MV-4-11 (cell line): ENCODE results near the gene IL16.

Experiments used
- DNase-seq: peaks from one replicate; lab custom pipeline; 2025; lab: John Stamatoyannopoulos, UW

IL16 gene

DNA sequence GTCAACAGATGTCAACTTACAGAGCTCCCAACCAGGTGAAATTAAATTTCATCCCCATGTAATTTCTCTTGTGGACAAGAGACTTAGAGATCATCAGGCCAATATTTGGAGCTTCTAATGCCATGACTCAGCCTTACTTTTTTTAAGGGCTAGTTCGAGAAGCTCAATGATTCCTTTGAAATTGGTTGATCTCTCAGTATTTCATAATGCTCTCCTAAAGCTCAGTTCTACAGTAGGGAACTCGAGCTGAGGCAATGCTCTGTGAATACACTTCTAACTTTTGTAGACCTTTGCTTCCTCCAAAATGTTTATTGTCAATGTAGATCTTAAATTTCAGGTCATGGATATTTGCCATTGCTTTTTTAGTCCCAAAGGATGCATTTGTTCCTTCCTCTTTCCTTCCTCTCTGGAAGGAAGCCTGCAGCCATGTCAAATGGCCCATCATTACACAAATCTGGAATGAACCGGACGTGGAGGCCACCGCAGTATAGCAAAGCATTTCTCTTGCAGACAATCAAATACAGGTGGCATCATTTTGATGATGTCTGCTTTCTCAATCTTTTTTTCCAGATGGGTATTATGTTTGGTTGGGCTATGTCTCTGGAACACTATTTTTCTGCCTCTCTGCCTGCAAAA, 98.9 kb downstream of the IL16 start:
- DNase-seq, result peak; percentile 42

DNA sequence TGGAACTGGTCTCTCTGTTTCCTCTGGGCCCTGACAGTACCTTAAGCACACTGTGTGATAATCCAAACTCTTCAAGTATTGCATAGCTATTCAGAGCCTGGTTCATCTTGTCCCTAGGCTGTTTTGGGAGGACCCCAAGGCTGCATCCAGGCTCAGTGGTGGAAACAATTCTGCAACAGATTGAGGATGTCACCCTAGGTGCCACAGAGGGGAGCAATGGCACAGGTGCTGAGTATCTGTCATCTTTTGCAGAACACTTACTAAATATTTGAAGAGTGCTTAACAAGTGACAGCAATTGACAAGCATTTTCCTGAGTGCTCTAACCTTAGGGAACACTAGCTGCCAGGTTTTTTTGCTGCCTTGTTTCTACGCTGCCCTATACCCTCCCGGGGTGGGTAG, 99.5 kb downstream of the IL16 start:
- DNase-seq, result no peak

DNA sequence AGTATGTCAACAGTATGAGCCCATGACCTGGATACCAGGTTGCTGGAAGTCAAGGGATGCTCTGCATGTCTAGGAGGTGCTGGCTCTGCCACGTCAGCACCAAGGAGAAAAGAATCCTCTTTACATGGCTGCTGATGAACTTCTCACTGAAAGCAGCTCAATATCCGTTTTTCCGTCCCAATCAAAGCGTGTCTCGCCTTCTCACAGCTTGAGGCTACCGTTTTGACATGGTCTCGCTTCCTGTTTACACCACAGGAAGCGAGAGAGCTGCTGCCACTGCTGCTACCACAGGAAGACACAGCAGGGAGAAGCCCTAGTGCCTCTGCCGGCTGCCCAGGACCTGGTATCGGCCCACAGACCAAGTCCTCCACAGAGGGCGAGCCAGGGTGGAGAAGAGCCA, 100.0 kb downstream of the IL16 start:
- DNase-seq, result peak; percentile 97

DNA sequence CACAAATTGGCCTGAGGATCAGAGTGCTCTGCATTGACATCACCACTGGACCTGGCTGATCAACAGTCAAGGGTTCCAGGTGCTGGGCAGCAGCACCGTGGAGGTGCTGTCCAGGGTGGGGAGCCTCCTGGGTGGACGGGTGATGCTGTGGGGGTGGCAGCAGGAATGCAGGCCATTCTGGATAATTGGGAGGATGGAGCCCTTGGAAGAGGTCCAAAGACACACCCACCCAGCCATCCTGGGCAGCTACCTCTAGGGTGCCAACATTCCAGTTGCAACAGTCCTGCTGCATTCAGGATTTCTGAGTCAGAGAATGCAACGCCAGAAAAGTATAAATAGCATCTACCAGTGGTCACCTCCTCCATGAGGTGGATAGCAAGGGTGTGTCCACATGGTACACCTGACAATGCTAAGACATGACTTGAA, 100.5 kb downstream of the IL16 start:
- no peak for DNase-seq

DNA sequence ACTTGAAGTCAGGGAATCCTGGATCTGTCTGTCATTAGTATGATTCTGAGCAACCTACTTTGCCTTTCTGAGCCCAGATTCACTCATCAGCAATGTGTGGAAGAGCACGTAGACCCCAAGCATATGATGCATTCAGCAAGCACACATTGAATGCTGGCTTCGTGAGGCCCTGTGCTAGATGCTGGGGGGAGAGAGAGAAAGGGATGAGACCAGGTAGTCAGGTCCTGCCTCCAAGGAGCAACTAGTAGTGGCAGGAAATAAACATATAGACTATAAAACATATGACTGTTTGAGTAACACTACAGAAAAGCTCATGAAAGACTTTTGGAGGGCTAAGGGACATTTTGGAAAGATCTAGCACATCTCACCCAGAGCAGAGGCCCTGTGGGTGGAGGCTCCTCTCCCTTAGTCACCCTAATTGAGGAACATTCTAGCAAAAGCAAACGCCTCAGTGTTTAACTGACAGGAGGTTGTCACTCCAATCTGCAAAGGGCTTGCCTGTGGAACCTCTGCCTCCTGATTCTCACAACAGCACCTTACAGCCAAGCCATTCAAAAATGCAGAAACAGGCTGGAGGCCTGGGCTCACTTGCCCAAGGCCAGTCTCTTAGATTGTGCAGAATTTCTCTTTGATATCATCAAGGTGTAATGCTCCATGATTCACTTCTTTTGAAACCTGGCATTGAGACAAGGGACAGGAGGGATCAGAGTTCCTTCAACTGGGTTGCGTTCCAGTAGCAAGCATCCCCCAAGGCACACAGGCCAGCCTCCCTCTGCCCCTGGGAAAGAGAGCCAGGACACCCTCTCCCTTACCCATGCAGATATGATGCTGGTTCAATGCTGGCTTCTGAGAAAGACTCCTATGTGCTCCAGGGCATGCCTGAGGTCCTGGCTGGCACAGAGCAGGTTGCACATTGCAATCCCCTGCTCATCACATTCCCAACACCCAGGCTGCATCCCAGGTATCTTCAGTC, 101.2 kb downstream of the IL16 start:
- peak; percentile 45 for DNase-seq

DNA sequence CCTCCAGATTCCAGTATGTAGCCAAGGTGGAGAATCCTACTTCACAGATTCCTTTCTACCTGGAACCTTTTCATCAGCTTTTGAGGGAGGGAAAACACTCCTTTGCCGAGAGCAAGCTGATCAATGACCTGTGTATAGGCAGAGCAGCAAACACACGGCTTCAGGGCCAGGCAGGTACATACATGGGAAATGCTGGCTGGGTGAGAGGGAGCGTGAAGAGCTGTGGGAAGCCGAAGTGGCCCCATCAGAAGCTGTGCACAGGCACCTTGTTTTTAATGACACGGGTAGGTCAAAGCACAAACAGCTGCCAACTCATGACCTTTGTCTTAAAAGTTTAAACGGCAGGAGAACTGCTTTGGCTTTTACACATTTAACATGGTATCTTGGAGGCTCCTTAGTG, 101.9 kb downstream of the IL16 start:
- DNase-seq, result no peak

DNA sequence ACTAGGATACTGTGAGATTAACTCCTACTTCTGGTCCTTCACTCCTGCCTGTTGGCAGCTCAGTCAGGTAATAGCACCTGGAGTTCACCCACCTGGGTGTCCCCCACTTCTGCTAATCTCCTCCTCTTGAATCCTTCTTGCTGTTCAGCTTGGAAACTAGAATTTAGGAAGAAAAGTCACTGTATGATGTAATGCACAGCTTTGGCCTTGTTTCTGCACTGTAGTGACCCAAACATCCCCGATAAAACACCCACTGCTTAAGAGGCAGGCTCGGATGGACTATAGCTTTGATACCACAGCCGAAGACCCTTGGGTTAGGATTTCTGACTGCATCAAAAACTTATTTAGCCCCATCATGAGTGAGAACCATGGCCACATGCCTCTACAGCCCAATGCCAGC, 102.5 kb downstream of the IL16 start:
- DNase-seq, result no peak

DNA sequence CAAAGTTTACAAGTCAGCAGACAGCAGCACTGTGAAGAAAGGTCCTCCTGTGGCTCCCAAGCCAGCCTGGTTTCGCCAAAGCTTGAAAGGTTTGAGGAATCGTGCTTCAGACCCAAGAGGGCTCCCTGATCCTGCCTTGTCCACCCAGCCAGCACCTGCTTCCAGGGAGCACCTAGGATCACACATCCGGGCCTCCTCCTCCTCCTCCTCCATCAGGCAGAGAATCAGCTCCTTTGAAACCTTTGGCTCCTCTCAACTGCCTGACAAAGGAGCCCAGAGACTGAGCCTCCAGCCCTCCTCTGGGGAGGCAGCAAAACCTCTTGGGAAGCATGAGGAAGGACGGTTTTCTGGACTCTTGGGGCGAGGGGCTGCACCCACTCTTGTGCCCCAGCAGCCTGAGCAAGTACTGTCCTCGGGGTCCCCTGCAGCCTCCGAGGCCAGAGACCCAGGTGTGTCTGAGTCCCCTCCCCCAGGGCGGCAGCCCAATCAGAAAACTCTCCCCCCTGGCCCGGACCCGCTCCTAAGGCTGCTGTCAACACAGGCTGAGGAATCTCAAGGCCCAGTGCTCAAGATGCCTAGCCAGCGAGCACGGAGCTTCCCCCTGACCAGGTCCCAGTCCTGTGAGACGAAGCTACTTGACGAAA, 103.1 kb downstream of the IL16 start:
- DNase-seq, result no peak

DNA sequence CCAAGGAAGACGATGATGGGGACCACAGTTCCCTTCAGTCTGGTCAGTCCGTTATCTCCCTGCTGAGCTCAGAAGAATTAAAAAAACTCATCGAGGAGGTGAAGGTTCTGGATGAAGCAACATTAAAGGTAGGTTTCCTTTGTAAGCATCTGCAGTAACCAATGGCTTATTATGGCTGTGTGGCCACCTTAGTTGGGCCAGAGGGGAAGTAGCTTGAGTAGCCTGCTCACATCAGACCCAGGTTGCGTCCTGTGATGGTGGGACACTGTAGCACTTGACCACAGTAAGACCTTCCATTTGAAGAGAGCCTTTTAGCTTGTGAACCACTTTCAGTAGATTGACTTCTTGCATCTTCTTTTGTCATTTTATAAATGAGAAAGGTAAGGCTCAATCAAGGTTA, 104.7 kb downstream of the IL16 start:
- no peak for DNase-seq

DNA sequence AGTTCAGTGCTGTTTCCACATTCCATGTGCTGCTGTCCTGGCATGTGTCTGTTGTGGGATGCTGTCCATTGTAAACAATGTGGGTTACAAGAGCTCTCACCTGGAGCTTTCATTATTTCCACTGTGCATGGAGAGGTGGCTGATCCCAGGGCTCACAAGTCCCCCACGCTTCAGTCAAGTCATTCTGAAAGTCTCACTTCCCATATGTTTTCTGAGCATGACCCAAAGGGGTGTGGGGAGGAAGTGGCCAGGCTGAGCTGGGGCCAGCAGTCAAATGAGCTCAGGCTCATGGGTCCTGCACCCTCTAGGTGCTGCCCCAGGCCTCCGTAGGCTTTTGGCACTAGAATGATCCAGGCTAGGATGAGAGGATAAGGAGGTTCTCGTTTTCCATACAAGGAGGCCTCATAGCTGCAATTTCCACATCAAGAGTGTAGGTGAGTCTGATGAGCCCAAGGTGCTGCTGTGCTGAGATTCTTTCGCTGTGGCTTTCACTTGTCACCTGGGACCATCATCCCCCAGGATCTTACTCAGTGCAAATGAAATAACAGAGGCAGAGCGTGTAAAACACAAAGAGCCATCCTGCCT, 105.2 kb downstream of the IL16 start:
- peak; percentile 90 for DNase-seq

DNA sequence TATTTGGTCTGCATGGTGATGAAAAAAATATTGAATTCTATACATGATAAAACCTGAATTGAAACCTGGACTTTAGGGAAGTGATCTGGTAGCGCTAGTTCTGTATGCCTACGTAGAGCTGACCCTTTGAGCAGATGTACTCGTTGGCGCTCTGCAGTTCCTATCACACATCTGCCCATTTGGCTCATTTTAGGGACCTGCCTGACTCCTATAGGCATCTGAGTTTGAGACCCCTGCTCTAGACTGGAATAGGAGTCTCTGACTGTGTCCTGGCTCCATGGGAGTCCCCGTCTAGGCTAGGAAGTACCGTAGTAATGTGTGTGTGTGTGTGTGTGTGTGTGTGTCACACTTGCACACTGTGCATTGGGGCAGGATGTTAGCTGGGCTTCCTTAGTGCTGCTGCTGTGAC, 106.0 kb downstream of the IL16 start:
- DNase-seq, result peak; percentile 87

DNA sequence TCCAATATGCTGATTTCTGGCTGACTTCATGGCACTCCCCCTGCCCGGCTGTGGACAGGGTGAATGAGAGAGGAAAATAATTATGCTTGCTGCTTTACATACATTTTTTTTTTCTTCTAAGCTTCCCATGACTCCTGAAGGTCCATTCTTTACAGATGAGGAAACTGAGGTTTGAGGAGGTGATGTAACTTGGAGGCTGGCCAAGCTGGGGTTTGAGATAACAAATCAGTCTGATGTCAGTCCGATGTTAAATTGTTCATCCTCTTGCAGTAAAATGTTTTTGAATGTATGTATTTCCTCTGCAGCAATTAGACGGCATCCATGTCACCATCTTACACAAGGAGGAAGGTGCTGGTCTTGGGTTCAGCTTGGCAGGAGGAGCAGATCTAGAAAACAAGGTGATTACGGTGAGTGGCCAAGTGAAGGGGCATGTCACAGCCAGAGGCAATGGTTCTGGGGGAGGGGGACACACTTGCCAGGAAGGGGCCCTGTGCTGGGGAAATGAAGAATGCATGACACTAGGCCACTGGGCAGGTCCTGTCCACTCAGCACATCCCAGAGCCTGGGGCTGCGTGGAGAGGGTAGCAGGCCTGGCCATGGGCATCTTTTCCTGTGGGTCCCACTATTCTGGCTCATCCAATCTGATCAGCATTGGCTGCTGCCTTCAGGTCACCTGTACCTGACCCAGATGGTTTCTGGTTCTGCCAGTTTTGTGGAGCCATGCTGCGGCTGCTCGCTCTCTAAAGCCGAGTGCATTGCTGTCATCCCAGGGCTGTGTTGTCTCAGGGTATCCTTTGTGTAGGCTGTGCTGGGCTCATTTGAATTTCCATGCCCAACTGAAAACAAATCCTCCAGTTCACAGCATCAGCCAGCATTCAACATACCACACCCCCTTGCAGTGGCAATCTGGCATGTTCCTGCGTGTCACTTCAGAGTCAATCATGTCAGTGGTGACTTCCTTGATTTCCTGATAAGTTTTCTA, 106.9 kb downstream of the IL16 start:
- DNase-seq, result peak; percentile 2

DNA sequence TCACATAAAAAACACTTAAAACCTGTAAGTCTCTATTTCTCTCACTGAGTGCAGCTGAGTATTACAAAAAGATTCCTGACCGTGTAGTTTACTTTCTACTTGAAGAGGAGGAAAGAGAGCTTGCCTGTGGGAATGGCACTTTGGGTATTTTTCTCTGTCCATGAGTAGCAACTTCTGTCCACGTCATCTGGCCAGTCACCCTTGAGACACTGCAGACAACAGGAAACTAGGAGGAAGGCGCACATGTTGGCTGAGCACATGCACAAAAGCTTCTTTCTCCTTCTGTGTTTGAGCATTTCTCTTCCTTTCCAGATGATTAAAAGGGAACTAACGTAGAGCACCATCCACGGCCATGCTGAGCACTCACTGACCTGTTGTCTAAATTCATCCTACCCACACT, 107.5 kb downstream of the IL16 start:
- DNase-seq, result peak; percentile 38

DNA sequence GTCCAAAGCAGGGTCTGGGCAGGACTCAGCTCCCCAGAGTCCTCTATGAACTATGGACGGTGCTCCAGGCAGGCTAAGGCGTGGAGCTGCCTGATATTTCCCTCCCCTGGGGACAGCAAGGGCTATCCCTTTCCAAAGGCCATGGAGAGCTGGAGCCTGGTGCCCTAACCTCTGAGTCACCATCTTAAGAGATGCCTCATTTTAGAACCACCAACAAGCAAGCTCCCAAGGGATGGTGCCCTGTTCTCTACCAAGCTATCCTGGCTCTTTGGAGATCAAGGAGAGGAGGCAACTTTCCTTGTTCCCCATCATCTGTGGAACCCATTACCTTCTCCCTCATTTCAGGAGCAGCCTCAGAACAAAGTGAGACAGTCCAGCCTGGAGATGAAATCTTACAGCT, 111.6 kb downstream of the IL16 start:
- DNase-seq, result no peak

DNA sequence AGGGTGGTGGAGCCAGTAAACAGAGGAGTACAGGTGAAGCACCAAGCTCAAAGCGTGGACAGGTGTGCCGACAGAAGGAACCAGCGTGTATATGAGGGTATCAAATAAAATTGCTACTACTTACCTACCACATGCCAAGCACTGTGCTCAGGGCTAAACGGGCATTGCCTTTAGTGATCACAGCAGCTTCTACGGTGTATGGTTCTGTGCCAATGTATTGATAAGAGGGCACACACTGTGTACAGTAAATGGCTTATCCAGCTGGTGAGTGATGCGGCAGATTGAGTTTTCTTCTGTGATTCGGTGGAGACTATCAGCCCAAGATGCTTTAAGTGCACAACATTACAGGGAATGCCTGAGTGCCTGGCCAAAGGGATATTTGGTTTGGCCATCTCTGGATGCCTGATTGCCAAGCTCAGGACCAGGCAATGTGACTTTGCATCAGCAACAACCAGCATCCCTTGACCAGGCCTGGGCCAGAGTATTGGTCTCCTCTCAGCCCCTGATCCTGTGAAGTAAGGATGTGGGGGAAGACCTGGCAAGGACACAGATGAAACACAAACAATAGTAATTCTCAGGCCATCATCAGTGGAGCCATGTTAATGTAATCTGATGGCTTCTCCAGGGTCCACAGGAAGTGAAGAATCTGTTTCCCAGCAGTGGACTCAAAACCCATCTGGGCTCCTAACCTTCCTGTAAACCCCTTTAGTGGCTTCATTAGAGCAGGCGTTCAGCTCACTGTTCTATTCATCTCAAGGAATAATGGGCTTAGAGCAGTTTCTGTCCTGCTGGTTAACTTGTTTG, 113.2 kb downstream of the IL16 start:
- no peak for DNase-seq

DNA sequence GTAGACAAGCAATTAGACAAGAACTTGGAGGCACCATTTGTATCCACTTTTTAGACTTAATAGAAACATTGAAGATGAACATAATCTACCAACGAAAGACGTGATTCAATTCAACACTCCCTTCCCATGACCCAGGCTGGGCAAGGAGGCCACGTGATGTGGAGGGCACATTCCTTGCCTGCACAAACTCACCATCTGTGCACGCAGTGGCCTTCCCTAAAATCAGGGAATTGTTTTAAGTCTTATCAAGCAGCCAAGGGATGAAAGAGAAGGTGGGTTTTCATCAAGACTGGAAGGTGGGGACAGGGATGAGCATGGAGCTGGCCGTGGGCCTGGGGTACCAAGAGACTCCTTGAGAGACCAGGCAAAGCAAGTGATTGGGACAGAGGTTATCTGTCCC, 113.8 kb downstream of the IL16 start:
- DNase-seq, result no peak

DNA sequence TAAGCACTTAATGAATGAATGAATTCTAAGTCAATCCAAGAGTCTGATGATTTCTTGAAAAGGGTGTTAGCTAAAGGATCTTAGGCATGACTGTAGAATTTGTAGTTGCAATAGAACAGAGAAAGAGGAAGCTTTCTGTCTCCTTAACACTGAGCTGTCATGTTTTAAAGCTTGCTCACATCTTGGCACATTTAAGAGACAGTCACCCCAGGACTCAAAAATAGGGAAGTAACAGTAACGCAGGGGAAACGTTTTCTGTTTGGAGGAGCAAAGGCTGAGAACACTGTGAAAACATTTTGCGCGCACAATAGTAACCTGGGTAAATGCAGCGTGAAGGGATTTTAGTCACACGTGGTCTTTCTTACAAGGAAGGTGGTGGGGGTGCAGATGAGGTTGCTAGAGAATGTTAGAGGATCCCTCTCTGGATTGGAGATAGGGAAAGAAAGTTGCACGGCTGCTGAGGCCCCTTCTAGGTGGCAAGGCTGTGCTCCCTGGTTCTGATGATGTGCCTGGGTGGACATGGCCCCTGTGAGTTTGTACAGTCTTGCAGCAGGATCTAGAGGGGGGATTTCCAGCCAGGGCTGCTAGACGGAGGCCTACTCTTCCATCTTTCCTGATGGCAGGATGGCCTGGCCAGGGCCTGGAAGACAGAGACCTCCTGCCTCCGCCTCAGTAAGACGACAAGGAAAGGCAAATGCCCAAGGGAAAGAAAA, 115.2 kb downstream of the IL16 start:
- DNase-seq, result peak; percentile 97

DNA sequence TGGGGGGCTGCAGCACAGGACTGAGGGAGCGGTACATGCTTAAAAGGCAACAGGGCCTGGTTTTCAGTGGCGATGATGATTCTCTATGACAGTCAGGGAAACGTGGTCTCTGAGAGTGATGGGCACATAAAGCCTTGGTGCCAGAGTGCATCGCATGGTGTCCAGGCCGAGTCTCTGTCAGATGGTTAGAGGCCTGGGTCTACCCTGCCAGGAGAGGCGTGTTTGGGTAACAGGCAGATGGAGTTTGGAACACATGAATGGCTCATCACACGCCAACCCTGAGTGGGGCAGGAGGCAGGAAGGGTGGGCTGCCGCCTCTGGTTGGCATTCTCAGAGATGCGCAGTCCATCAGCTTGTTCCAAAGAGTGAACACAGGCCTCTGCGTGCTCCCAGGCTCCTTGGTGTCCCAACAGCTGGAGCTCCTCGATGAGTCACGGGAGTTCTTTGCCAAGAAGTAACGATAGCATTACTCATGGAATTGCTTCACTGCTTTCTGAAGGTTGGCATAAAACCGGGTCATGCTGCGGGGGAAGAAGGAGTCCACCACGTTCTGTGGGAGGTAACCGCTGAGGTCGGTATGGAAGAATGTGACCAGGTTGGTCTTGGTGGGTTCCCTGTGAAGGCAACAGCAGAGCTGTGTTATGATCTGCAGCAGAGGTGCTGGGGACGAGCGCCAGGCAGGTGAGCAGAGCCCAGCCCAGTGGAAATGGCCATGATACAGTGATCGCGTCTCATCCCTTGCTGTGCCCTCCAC, 116.3 kb downstream of the IL16 start:
- DNase-seq, result peak; percentile 89

DNA sequence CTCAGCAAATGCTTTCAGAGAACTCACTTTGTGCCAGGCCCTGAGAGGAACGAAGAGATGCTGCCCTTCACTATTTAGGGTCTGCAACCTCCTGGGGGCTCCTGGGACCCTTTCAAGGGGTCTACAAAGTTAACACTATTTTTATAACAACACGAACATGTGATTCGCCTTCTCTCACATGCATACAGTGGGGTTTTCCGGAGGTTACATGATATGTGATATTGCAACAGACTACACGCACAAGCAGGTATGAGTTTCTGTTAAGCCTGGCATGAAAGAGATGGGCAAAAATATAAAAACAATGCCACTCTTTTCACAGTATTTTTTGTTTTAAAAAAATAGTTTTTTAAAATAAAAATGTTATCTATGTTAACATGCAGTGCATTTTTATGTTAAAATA, 117.0 kb downstream of the IL16 start:
- DNase-seq, result no peak
